Breast epithelium (tissue), 3 donors: ENCODE measurements around the gene DDAH2.
A peak's percentile ranks its signal among the peaks of the same experiment; 100 is the strongest.

Source experiments
- CTCF ChIP-seq, 3 donors: fragments of 450-650 bp; IDR thresholded peaks; one replicate each; pipeline ENCODE4 v1.5.1; 2016 to 2017; ENCODE audit warnings: antibody characterized with exemption in 3 of 3, mild to moderate bottlenecking in 3 of 3, moderate library complexity in 3 of 3
- POLR2AphosphoS5 ChIP-seq, 3 donors: sonication (generic); formaldehyde crosslinking; IDR thresholded peaks; one replicate each; pipeline ENCODE4 v1.6.1; 2017; ENCODE audit warnings: antibody characterized with exemption in 3 of 3

DNA sequence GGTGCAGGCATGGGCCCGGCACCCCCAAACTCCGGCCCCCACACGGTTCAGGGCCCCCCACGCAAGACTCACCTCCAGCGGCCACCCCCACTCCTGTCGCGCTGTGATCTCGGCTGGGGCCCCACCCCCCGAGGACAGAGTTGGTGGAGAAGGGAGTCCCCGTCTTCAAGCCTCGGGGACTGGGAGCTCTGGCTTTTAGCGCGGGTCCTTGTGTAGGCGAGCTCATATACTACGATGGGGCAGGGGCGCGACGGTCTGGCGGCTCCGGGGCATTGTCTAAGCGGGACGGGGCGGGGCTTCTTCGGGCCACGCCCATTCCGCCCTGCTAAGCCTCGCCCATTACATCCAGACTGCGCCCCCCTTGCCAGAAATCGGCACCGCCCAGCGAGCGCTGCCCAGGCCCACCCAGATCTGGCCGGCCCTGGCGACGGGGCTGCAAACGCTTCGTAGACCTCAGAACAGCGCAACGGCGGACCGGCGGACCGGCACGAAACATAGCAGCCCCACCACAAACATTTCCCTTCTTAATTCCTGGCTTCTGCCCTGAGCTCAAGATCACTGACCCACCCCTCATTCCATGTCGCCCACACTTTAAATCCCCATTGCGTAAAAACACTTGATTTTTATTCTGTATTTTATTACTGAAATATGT is 1.0 kb upstream of the DDAH2 start:
- no peak for TF ChIP-seq CTCF (IDR thresholded peaks at IDR 0.05)
- TF ChIP-seq POLR2AphosphoS5 (IDR thresholded peaks at IDR 0.05): peak in 1 of 3 donors; percentile 22
